ENCODE measurements around the gene ECPAS. TPM values are rescaled to one million over a fixed set of nuclear protein-coding genes. Genes with fewer than 3 reads are reported as not detected.

Gene ECPAS
- total RNA-seq, 1 experiment from 2014 or later: 122 TPM

DNA sequence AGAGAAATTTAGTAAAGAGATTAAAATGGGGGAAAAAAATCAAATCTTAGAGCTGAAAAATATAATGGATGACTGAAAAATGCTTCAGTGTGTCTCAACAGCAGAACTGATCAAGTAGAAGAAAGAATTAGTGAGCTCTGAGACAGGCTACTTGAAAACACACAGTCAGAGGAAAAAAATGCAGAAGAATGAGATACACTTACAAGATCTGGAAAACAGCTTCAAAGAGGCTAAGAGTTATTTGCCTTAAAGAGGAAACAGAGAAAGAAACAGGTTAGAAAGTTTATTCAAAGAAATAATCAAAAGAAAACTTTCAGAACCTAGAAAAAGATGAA lies 83.7 kb downstream of the ECPAS start:
- POLR2A ChIA-PET: no interaction called here
- CTCF ChIA-PET: interaction anchor here (0.6 to 2.0 kb wide), 4 partner anchors 9 to 223 kb away, joined by 3 to 5 read pairs (median 4); no protein-coding TSS in a partner anchor
- TF ChIP-seq PRRX2 (CRISPR knock-in tag; IDR thresholded peaks at IDR 0.05) (no peak), ZNF671 (CRISPR knock-in tag; IDR thresholded peaks at IDR 0.05) (no peak), RORB (CRISPR knock-in tag; IDR thresholded peaks at IDR 0.05) (no peak), ZNF138 (CRISPR knock-in tag; conservative IDR thresholded peaks at IDR 0.05) (no peak), NR1H2 (CRISPR knock-in tag; IDR thresholded peaks at IDR 0.05) (no peak), FOXP1 (CRISPR knock-in tag; IDR thresholded peaks at IDR 0.05; ENCODE audit: borderline replicate concordance) (no peak), TEAD1 (CRISPR knock-in tag; IDR thresholded peaks at IDR 0.05) (no peak), KAT7 (CRISPR knock-in tag; IDR thresholded peaks at IDR 0.05; ENCODE audit: borderline replicate concordance) (no peak), NR2C2 (CRISPR knock-in tag; IDR thresholded peaks at IDR 0.05) (no peak)
- TF ChIP-seq, protein P1, sequence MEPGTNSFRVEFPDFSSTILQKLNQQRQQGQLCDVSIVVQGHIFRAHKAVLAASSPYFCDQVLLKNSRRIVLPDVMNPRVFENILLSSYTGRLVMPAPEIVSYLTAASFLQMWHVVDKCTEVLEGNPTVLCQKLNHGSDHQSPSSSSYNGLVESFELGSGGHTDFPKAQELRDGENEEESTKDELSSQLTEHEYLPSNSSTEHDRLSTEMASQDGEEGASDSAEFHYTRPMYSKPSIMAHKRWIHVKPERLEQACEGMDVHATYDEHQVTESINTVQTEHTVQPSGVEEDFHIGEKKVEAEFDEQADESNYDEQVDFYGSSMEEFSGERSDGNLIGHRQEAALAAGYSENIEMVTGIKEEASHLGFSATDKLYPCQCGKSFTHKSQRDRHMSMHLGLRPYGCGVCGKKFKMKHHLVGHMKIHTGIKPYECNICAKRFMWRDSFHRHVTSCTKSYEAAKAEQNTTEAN (CRISPR knock-in tag; IDR thresholded peaks at IDR 0.05): no peak
- TF ChIP-seq, protein P2, sequence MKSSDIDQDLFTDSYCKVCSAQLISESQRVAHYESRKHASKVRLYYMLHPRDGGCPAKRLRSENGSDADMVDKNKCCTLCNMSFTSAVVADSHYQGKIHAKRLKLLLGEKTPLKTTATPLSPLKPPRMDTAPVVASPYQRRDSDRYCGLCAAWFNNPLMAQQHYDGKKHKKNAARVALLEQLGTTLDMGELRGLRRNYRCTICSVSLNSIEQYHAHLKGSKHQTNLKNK (CRISPR knock-in tag; IDR thresholded peaks at IDR 0.05): no peak
- TF ChIP-seq, protein P3, sequence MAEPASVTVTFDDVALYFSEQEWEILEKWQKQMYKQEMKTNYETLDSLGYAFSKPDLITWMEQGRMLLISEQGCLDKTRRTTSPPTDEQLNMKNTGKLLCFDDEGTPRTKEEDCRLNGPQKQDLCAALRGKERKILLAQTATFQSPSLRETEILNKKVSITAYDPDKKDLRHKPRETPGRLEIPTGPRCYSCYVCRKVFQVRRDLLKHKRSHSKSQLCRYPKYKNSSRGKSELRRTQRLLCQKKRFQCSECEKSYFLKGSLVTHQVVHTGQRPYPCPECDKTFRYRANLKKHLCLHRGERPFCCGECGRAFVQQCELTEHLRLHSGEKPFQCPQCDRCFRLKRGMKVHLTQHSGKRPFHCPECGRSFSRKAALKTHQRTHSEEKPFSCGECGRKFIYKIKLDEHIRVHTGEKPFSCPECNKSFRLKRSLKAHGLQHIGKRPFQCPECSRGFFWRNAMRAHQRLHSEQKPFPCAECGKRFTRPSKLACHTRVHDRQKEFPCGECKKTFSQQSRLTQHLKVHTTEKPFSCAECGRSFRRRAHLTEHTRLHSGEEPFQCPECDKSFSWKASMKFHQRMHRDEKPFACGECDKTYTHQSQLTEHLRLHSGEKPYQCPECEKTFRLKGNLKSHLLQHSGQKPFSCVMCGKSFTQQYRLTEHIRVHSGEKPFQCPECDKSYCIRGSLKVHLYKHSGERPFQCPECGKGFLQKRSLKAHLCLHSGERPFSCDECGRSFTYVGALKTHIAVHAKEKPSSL (CRISPR knock-in tag; conservative IDR thresholded peaks at IDR 0.05): no peak
- TF ChIP-seq, protein P4, sequence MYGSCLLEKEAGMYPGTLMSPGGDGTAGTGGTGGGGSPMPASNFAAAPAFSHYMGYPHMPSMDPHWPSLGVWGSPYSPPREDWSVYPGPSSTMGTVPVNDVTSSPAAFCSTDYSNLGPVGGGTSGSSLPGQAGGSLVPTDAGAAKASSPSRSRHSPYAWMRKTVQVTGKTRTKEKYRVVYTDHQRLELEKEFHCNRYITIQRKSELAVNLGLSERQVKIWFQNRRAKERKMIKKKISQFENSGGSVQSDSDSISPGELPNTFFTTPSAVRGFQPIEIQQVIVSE (CRISPR knock-in tag; IDR thresholded peaks at IDR 0.05; ENCODE audit: borderline replicate concordance): no peak
- TF ChIP-seq, protein P5, sequence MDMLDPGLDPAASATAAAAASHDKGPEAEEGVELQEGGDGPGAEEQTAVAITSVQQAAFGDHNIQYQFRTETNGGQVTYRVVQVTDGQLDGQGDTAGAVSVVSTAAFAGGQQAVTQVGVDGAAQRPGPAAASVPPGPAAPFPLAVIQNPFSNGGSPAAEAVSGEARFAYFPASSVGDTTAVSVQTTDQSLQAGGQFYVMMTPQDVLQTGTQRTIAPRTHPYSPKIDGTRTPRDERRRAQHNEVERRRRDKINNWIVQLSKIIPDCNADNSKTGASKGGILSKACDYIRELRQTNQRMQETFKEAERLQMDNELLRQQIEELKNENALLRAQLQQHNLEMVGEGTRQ (CRISPR knock-in tag; IDR thresholded peaks at IDR 0.05): no peak
- TF ChIP-seq, protein P6, sequence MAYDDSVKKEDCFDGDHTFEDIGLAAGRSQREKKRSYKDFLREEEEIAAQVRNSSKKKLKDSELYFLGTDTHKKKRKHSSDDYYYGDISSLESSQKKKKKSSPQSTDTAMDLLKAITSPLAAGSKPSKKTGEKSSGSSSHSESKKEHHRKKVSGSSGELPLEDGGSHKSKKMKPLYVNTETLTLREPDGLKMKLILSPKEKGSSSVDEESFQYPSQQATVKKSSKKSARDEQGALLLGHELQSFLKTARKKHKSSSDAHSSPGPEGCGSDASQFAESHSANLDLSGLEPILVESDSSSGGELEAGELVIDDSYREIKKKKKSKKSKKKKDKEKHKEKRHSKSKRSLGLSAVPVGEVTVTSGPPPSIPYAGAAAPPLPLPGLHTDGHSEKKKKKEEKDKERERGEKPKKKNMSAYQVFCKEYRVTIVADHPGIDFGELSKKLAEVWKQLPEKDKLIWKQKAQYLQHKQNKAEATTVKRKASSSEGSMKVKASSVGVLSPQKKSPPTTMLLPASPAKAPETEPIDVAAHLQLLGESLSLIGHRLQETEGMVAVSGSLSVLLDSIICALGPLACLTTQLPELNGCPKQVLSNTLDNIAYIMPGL (CRISPR knock-in tag; IDR thresholded peaks at IDR 0.05): no peak
- no peaks in the 10 kb centered on the region for H3K27me3 Mint-ChIP-seq (ENCODE audit: low read depth)
- no peak for DNase-seq (ENCODE audit: low spot score)
- H3K4me1 Mint-ChIP-seq: peaks cover 20% of the 10 kb centered on the region
- H3K9me3 Mint-ChIP-seq: peaks cover 49% of the 10 kb centered on the region
- ATAC-seq: no peak
- H3K36me3 Mint-ChIP-seq: peaks cover 71% of the 10 kb centered on the region
- no peak overlapping the region for H3K4me3 Mint-ChIP-seq
- H3K27ac Mint-ChIP-seq: no peak overlapping the region

DNA sequence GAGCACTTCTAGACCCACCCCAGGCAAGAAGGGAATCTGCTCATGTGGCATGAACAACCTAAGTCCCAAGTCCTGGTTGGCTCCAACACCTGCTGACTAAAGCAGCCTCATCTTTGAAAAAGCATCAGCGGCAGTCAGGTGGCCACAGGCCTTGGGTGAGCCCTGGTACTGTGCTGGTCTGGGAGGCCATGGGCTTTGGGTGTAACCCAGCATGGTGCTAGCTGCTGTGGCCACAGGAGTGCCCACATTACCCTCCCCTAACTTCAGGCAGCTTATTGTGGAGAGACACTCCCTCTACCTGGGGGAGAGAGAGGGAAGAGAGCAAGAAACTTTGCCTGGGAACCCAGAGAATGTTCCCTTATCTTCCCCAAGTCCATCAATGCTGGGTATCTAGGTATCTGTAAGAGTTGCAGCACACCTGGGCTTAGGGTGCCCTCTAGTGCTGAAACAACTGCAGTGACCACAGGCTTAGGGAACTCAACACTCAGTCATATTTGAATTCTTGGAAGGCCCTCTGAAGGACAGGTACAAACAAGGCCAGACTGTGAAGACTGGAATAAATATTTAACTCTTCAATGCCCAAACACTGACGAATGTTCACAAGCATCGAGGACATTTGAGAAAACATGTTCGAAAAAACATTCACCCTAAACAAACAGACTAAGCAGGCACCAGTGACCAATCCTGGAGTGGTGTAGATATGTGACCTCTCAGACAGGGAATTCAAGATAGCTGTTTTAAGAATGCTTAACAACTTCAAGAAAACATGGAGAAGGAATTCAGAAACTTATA lies 84.2 kb downstream of the ECPAS start:
- DNase-seq (ENCODE audit: low spot score) (peak; percentile 61), ATAC-seq (peak; percentile 95)
- Mint-ChIP-seq H3K27ac (no peak overlapping the region), H3K9me3 (peaks cover 44% of the 10 kb centered on the region), H3K4me1 (peaks cover 20% of the 10 kb centered on the region), H3K27me3 (ENCODE audit: low read depth) (no peaks in the 10 kb centered on the region), H3K36me3 (peaks cover 71% of the 10 kb centered on the region), H3K4me3 (no peak overlapping the region)
- no peak for TF ChIP-seq JUN (CRISPR knock-in tag; IDR thresholded peaks at IDR 0.05)
- TF ChIP-seq, protein P7, sequence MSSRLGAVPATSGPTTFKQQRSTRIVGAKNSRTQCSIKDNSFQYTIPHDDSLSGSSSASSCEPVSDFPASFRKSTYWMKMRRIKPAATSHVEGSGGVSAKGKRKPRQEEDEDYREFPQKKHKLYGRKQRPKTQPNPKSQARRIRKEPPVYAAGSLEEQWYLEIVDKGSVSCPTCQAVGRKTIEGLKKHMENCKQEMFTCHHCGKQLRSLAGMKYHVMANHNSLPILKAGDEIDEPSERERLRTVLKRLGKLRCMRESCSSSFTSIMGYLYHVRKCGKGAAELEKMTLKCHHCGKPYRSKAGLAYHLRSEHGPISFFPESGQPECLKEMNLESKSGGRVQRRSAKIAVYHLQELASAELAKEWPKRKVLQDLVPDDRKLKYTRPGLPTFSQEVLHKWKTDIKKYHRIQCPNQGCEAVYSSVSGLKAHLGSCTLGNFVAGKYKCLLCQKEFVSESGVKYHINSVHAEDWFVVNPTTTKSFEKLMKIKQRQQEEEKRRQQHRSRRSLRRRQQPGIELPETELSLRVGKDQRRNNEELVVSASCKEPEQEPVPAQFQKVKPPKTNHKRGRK (CRISPR knock-in tag; IDR thresholded peaks at IDR 0.05; ENCODE audit: borderline replicate concordance): no peak
- TF ChIP-seq, protein P3 (CRISPR knock-in tag; conservative IDR thresholded peaks at IDR 0.05): peak; percentile 96
- TF ChIP-seq, protein P8, sequence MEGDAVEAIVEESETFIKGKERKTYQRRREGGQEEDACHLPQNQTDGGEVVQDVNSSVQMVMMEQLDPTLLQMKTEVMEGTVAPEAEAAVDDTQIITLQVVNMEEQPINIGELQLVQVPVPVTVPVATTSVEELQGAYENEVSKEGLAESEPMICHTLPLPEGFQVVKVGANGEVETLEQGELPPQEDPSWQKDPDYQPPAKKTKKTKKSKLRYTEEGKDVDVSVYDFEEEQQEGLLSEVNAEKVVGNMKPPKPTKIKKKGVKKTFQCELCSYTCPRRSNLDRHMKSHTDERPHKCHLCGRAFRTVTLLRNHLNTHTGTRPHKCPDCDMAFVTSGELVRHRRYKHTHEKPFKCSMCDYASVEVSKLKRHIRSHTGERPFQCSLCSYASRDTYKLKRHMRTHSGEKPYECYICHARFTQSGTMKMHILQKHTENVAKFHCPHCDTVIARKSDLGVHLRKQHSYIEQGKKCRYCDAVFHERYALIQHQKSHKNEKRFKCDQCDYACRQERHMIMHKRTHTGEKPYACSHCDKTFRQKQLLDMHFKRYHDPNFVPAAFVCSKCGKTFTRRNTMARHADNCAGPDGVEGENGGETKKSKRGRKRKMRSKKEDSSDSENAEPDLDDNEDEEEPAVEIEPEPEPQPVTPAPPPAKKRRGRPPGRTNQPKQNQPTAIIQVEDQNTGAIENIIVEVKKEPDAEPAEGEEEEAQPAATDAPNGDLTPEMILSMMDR (IDR thresholded peaks at IDR 0.05): peak; percentile 26; the same call in 1 of the 2 replicates
- TF ChIP-seq ETV6 (CRISPR knock-in tag; IDR thresholded peaks at IDR 0.05): peak; percentile 24; the same call in 1 of the 2 replicates
- POLR2A ChIA-PET: no interaction called here
- CTCF ChIA-PET: interaction anchor here (0.6 to 2.0 kb wide), 4 partner anchors 8 to 224 kb away, joined by 3 to 5 read pairs (median 4); no protein-coding TSS in a partner anchor

Data from WTC11 (cell line).